CD4-positive, alpha-beta T cell treated with Interleukin-12 subunit alpha and Interleukin-12 subunit beta, for 1 hour (primary cell): ENCODE measurements around the gene DIAPH1.

Source experiments
- DNase-seq: peaks from one replicate; pipeline ENCODE4 v3.0.0-alpha.2; 2020

Gene DIAPH1

DNA sequence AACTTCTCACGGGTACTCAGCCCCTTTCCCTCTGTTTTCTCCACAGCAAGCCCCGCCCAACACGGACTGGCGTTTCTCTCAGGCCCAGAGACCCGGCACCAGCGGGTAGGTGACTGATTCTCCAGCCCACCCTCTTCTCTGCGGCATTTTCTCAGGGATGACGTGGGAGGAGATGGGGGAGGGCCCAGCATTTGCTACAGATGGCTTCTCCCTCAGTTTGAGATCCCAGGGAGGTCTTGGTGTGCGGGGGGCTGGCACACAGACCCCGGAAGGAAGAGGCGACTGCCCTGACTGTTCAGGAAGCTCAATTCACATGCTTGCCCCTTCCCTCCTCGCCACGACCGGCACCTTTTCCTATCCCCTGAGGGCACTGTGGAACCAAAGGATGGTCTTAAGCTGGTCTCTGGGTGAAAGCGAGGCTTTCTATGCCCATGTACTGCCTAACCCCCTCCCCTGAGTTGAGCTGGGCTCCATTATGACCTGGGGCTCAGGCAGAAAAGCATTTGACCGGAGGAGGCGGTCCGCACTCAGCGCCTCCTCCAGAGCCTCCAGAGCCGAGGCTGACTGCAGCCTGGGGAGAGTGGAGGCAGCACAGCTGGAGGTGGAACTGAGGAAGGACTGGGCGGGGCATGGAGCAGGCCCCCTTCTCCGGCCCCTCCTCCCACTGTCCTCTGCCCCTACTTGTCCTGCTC is 123.9 kb downstream of the DIAPH1 start:
- DNase-seq: no peak

DNA sequence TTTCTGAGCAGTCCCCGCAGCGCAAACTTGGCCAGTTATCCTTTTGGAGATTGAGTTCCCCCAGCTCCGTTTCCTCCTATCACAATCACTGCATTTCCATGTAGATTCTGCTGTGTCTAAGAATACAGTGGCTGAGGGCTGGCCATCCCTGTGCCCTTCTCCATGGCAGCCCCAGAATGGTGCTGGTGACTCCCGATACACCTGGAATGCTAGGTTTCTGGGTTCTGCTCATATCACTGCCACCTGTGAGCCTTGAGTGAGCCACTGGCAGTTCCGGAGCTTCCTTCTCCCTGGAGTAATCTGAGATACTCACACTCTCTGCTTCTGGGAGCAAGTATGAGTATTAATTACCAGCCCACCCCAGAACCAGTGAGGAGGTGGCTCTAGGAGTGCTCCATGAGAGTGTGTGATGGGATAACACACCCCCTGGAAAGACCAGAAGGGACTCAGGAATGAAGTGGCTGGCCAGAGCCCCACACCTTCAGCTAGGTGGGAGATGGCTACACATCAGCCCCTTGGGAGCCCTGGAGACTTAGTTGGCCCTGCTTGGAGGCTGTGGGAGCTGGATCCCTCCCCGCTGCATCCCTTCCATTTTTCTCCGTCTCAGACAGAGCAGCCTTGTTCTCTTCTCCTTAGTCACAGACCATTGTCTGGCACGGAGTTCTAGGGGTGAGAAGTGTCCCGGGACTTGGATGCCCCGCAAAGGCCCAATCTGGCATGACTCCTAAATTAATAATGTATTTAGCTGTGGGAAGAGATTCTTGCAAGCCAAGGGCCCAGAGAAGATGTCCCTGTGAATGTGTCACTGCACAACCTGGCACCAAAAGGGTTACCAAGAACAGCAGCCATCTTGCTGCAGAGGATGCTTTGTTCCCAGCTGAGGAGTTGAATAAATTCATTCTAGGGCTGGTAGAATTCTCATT is 125.0 kb downstream of the DIAPH1 start:
- DNase-seq: no peak

DNA sequence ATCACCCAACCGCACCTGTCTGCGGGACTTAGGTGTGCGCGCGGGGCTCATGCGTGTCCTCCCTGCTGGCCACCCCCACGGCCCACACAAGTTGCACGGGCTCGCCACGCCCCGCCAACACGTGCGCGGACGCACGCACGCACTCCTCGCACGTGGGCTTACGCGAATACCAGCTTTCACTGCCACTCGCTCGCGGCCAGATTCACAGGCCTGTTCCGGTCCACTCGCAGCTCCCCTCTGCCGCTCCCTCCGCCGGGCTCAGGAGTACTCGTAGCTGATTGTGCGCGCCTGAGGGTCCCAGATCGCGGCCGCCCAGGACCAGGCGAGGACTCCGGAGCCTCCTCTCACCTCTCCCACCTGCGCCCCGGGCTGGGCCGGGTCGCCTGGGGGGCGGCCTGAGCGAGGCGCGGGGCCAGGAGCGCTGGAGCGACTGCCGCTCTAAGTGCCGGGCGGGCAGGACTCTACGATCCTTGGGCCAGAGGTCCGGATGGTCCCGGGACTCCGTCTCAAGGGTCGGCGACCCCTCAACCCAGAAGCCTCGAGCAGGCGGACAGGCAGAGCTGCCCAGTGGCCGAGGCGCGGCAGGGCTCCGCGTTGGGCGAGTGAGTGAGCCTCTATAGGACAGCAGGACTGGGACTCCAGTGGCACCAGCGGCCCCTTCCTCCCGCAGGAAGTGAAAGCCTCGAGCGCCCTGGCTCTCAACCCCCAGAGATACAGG is 126.5 kb downstream of the DIAPH1 start:
- no peak for DNase-seq

DNA sequence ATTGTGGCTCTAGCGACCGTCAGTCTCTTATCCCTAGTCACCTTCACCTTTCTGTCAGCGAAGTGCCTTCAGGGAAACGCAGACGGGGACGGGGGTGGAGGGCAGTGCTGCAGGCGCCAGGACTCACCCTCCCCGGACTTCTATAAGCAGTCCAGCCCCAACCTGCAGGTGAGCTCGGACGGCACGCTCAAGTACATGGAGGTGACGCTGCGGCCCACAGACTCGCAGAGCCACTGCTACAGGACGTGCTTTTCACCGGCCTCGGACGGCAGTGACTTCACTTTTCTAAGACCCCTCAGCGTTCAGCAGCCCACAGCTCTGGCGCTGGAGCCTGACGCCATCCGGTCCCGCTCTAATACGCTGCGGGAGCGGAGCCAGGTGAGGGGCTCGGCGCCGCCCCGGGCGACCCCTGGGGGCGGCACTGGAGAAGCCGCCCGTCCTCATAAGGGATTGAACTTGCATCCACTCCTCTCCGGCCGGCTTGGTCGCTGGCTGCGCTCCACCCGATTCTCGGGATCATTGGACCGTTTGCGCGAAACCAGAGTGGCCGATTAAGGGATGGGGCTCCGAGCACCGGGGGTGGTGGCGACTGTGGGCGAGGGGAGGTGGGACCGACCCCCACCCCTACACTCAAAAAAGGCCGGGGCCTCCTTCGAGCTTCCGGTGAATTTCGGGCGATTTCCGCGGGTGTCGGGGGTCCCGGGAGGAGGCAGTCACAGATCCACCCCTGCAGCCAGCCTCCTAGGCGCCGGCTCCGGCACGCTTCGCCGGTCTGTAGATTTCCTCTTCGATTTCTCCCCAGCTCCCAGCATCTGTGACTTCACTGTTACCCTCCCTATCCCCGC is 127.3 kb downstream of the DIAPH1 start:
- no peak for DNase-seq

DNA sequence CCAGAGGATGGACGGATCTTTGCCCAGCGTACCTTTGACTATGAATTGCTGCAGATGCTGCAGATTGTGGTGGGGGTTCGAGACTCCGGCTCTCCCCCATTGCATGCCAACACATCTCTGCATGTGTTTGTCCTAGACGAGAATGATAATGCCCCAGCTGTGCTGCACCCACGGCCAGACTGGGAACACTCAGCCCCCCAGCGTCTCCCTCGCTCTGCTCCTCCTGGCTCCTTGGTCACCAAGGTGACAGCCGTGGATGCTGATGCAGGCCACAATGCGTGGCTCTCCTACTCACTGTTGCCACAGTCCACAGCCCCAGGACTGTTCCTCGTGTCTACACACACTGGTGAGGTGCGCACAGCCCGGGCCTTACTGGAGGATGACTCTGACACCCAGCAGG is 128.0 kb downstream of the DIAPH1 start:
- DNase-seq: no peak

DNA sequence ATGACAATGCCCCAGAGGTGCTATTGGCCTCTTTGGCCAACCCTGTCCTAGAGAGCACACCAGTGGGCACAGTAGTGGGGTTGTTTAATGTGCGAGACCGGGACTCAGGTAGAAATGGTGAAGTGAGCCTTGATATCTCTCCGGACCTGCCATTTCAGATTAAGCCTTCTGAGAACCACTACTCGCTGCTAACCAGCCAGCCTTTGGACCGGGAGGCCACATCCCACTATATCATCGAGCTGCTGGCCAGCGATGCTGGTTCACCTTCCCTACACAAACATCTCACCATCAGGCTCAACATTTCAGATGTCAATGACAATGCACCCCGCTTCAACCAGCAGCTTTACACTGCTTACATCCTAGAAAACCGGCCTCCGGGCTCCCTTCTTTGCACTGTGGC is 128.5 kb downstream of the DIAPH1 start:
- no peak for DNase-seq

DNA sequence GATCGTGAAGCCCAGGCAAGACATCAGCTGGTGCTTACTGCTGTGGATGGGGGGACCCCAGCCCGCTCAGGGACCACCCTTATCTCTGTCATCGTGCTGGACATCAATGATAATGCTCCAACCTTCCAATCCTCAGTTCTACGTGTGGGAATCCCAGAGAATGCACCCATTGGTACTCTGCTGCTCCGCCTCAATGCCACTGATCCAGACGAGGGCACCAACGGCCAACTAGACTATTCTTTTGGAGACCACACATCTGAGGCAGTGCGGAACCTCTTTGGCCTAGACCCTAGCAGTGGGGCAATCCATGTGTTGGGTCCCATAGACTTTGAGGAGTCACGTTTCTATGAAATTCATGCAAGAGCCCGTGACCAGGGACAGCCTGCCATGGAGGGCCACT is 129.0 kb downstream of the DIAPH1 start:
- no peak for DNase-seq

DNA sequence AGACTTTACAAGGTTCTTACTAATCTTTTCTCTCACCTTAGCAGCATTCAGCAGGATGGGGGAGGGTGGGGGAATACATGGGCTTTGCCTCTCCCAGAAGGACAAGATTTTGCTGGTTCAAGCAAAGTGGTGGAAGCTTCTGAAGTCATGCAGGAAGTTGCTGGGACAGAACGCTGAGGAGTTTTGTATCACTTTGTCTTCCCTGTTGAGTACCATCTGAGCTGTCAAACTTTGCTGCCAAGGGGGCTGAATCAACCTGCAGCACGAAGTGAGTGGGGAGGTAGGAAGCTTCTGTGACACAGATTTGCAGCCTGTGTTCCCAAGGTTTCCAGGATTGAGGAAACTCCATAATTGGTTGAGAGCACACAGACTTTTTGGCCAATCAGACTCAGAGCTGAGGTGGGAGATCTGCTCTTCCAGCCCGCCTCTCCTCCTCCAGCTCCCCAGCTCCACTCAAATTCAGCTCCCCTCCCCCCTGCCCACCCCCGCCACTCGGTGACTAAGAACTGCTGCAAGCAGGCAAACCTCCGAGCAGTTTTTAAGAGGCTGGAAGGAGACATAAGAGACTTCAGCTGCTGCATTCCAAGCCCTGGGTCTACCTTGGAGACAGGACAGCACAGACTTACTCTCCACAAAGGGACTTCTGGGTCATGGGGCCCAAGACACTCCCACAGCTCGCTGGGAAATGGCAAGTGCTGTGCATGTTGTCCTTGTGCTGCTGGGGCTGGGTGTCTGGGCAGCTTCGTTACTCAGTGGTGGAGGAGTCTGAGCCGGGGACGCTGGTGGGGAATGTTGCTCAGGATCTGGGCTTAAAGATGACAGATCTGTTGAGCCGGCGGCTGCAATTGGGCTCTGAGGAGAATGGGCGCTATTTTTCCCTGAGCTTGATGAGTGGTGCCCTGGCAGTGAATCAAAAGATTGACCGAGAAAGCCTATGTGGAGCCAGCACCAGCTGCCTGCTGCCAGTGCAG is 129.9 kb downstream of the DIAPH1 start, which contains the start of gene PCDHGC5:
PCDHGC5 (plus strand) TSS at position 491 of the 971 bp plus-strand sequence; CDS start at position 651, 160 bp downstream.
- DNase-seq: no peak

DNA sequence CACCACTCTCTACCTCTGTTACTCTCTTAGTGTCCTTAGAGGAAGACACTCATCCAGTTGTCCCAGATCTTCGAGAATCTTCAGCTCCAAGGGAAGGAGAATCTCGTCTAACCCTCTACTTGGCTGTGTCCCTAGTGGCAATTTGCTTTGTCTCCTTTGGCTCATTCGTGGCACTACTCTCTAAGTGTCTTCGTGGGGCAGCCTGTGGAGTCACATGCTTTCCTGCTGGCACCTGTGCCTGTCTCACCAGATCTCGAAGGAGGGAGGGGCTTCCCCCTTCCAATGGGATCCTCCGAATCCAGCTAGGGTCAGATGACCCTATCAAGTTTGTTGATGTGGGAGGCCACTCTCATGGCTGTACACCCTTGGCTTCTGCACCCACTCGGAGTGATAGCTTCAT is 131.7 kb downstream of the DIAPH1 start:
- no peak for DNase-seq

DNA sequence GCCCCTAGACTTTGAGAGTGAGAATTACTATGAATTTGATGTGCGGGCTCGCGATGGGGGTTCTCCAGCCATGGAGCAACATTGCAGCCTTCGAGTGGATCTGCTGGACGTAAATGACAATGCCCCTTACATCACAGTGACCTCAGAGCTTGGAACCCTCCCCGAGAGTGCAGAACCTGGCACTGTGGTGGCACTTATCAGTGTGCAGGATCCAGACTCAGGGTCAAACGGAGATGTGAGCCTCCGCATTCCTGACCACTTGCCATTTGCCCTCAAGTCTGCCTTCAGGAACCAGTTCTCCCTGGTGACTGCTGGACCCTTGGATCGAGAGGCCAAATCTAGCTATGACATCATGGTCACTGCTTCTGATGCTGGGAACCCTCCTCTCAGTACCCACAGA is 132.7 kb downstream of the DIAPH1 start:
- DNase-seq: no peak

DNA sequence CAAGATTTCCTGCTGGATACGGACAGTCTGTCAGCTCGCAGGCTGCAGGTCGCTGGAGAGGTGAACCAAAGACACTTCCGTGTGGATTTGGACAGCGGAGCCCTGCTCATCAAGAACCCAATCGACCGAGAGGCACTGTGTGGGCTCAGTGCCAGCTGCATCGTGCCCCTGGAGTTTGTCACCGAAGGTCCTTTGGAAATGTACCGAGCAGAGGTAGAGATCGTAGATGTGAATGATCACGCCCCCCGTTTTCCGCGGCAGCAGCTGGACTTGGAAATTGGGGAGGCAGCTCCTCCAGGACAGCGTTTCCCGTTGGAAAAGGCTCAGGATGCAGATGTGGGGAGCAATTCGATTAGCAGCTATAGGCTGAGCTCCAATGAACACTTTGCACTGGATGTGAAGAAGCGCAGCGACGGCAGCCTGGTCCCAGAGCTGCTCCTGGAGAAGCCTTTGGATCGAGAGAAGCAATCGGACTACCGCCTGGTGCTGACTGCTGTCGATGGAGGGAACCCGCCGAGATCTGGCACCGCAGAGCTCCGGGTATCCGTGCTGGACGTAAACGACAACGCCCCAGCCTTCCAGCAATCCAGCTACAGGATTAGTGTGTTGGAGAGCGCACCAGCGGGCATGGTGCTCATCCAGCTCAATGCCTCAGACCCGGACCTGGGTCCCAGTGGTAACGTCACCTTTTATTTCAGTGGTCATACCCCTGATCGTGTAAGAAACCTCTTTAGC is 133.3 kb downstream of the DIAPH1 start:
- no peak for DNase-seq

DNA sequence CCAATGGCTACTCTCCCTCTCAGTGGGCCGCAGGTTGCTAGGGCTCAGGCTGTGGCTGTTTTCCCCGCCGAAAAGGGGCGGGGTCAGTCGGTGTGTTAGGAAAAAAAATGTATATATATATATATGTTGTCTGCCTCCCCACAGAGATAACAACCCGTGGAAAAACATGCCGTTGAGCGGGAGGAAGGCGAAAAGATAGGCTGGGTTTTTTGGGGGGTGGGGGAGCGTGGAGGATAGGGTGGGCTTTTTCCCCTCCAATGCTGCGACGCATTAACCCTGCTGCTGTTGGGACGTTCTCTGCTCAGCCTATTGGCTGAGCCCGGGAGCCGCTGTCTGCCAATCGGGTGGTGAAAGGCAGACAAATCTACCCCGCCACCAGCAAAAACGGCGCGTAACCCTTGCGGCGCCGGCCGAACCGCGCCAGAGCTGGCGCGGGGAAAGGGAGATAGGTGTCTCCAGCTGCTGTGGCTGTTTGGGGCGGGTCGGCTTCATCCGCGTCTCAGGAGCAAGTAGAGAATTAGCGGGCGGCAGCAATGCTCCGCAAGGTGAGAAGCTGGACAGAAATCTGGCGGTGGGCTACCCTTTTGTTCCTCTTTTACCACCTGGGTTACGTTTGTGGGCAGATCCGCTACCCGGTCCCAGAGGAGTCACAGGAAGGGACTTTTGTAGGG is 134.0 kb downstream of the DIAPH1 start, which contains the start of gene PCDHGC4:
PCDHGC4 (plus strand) TSS at position 390 of the 671 bp plus-strand sequence; CDS start at position 534, 144 bp downstream.
- DNase-seq: no peak

DNA sequence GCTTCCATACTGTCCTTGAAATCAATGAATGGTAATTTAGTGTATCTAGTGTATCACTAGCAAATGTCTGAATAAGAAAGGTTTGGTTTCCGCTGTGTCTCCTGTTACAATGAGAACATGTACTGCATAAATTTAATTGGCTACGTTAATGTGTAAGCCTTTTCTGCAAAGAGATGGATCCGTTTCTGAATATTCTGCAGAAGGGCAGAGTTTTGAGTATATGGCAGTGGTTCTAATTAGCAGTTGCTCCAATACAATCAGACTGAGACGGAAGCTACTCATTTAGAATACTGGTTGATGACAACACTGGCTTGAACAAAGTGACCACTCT is 134.5 kb downstream of the DIAPH1 start:
- DNase-seq: no peak

DNA sequence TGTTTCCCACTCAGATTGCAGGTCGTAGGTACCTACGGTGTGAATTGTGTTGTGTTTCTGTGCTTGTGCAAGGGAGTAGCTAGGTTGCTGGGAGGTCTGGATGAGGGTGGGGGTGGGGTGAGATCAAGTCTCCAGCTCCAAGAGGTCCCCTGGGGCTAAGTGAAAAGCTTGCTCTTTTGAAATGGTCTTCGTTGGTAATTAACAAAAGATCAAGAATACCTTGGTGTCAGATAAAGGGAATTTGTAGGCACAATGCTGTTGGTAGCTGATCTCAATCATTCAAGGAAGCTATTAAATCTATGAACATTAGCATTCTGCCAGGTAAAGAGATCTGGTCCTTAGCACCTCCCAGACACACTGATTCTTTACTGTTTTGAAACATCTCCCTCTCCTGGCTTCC is 134.9 kb downstream of the DIAPH1 start:
- DNase-seq: no peak

DNA sequence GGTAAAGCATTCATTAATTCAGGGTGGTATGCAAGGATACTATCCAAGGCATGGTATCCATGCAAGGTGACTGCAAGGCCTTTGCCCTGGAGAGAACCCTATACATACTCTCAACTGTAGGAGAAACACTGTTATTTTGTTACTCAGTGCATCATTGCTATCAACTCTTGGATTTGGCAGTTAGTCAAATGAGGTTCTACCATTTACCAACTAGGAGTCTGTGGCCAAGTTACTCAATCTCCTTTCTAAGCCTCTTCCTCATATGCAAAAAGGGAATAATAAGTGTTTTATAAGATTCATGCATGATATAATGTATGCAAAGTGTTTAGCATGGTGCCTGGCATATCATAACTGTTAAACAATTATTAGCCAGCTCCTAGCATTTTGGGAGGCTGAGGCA is 139.0 kb downstream of the DIAPH1 start:
- no peak for DNase-seq

DNA sequence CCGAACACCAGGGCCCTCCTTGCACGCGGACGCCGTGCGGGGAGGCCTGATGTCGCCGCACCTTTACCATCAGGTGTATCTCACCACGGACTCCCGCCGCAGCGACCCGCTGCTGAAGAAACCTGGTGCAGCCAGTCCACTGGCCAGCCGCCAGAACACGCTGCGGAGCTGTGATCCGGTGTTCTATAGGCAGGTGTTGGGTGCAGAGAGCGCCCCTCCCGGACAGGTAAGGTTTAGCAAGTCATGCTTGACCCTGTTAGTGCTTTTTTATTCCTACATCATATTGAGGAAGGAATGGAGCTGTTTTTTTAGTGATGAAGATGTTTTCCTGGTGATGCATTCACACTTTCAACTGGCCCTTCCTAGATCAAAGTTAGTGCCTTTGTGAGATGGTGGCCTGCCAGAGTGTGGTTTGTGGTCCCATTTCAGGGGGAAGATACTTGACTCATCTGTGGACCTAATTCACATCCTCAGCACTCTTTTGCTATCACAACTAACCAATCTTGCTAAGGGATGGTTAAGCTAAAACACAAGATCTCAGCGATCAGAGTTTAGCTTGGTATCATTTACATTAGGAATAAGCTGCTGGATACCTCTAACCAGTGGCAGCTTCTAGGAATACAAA is 140.4 kb downstream of the DIAPH1 start:
- no peak for DNase-seq

DNA sequence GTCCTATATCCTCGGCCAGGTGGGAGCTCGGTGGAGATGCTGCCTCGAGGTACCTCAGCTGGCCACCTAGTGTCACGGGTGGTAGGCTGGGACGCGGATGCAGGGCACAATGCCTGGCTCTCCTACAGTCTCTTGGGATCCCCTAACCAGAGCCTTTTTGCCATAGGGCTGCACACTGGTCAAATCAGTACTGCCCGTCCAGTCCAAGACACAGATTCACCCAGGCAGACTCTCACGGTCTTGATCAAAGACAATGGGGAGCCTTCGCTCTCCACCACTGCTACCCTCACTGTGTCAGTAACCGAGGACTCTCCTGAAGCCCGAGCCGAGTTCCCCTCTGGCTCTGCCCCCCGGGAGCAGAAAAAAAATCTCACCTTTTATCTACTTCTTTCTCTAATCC is 141.0 kb downstream of the DIAPH1 start:
- no peak for DNase-seq

DNA sequence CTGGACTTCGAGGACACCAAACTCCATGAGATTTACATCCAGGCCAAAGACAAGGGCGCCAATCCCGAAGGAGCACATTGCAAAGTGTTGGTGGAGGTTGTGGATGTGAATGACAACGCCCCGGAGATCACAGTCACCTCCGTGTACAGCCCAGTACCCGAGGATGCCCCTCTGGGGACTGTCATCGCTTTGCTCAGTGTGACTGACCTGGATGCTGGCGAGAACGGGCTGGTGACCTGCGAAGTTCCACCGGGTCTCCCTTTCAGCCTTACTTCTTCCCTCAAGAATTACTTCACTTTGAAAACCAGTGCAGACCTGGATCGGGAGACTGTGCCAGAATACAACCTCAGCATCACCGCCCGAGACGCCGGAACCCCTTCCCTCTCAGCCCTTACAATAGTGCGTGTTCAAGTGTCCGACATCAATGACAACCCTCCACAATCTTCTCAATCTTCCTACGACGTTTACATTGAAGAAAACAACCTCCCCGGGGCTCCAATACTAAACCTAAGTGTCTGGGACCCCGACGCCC is 141.7 kb downstream of the DIAPH1 start:
- DNase-seq: no peak
